ENCODE data around the gene ALPI. TPM values are rescaled to one million over a fixed set of nuclear protein-coding genes. Genes with fewer than 3 reads are reported as not detected.
"Not testable (repeated sequence)": the region's sequence is repeated elsewhere in the genome, so short reads cannot be mapped to it uniquely, and the experiment has no call there.

The ALPI gene
- total RNA-seq, 1 experiment from 2014 or later, result 5.3 TPM

GRCh38 chr2:232440220-232441018 lies 15.5 kb upstream of the ALPI start:
- H3K27me3 Mint-ChIP-seq (ENCODE audit: insufficient read depth, unreplicated experiment); H3K4me1 Mint-ChIP-seq (ENCODE audit: low read depth, unreplicated experiment); H3K9me3 ChIP-seq; BruUV-seq (replicated peaks); H3K27me3 ChIP-seq (replicated peaks; ENCODE audit: control insufficient read depth, insufficient read depth, low read length); H3K4me3 ChIP-seq (ENCODE audit: low read depth, low read length); H3K27ac Mint-ChIP-seq (ENCODE audit: unreplicated experiment); H3K4me1 ChIP-seq; H3K36me3 Mint-ChIP-seq (ENCODE audit: insufficient read depth, unreplicated experiment); H3K36me3 ChIP-seq (ENCODE audit: control insufficient read depth, insufficient read depth, low read length); H3K4me3 Mint-ChIP-seq (ENCODE audit: unreplicated experiment); H3K9me3 Mint-ChIP-seq (ENCODE audit: unreplicated experiment); POLR2A ChIA-PET: not testable (repeated sequence)
- intact Hi-C loops (cut with micrococcal nuclease; ENCODE audit: unreplicated experiment), result loop anchor here (1.0 to 5.0 kb wide), 4 partner anchors 55 to 588 kb away; partner anchors contain the start of gene PRSS56
- DNase-seq, result peak; percentile 81 to 89
- CTCF ChIA-PET, result interaction anchor here (1.3 to 1.5 kb wide), 2 partner anchors 54 to 105 kb away, joined by 4 to 7 read pairs; no protein-coding TSS in a partner anchor
- TF ChIP-seq CTCF (IDR thresholded peaks at IDR 0.05; ENCODE audit: insufficient read depth in 1 of 2, low read depth in 1 of 2, low read length in 1 of 2, severe bottlenecking in 1 of 2, unreplicated experiment in 1 of 2), result peak; percentile 82 to 87

GRCh38 chr2:232441147-232441651 lies 14.8 kb upstream of the ALPI start:
- intact Hi-C loops (cut with micrococcal nuclease; ENCODE audit: unreplicated experiment), result loop anchor here (5.0 kb wide), 2 partner anchors 81 to 589 kb away; partner anchors contain the start of gene PRSS56
- H3K9me3 ChIP-seq, result no peaks in the 10 kb centered on the region
- Mint-ChIP-seq H3K4me1 (ENCODE audit: low read depth, unreplicated experiment) (no peaks in the 10 kb centered on the region), H3K27me3 (ENCODE audit: insufficient read depth, unreplicated experiment) (no peaks in the 10 kb centered on the region), H3K4me3 (ENCODE audit: unreplicated experiment) (no peak overlapping the region), H3K27ac (ENCODE audit: unreplicated experiment) (no peak overlapping the region), H3K9me3 (ENCODE audit: unreplicated experiment) (no peaks in the 10 kb centered on the region), H3K36me3 (ENCODE audit: insufficient read depth, unreplicated experiment) (no peaks in the 10 kb centered on the region)
- DNase-seq, result peak in 1 of 2 experiments; percentile 19
- ChIA-PET CTCF (no interaction called here), POLR2A (no interaction called here)
- no peak for TF ChIP-seq CTCF (IDR thresholded peaks at IDR 0.05; ENCODE audit: insufficient read depth in 1 of 2, low read depth in 1 of 2, low read length in 1 of 2, severe bottlenecking in 1 of 2, unreplicated experiment in 1 of 2)
- H3K27me3 ChIP-seq (replicated peaks; ENCODE audit: control insufficient read depth, insufficient read depth, low read length), result no peaks in the 10 kb centered on the region
- no TSS peak for BruUV-seq (replicated peaks)
- H3K4me1 ChIP-seq, result 0 out of 2 replicates have a peak, but pooled peaks cover 4% of the 10 kb centered on the region
- H3K4me3 ChIP-seq (ENCODE audit: low read depth, low read length), result no peak overlapping the region
- H3K36me3 ChIP-seq (ENCODE audit: control insufficient read depth, insufficient read depth, low read length), result no peaks in the 10 kb centered on the region

GRCh38 chr2:232441922-232442321 lies 14.0 kb upstream of the ALPI start:
- H3K36me3 Mint-ChIP-seq (ENCODE audit: insufficient read depth, unreplicated experiment); BruUV-seq (replicated peaks); H3K4me1 Mint-ChIP-seq (ENCODE audit: low read depth, unreplicated experiment); H3K9me3 Mint-ChIP-seq (ENCODE audit: unreplicated experiment); H3K4me3 ChIP-seq (ENCODE audit: low read depth, low read length); H3K4me1 ChIP-seq; H3K9me3 ChIP-seq; H3K27ac Mint-ChIP-seq (ENCODE audit: unreplicated experiment); DNase-seq; H3K36me3 ChIP-seq (ENCODE audit: control insufficient read depth, insufficient read depth, low read length); H3K4me3 Mint-ChIP-seq (ENCODE audit: unreplicated experiment); H3K27me3 Mint-ChIP-seq (ENCODE audit: insufficient read depth, unreplicated experiment); POLR2A ChIA-PET; H3K27me3 ChIP-seq (replicated peaks; ENCODE audit: control insufficient read depth, insufficient read depth, low read length); CTCF ChIA-PET: not testable (repeated sequence)
- intact Hi-C loops (cut with micrococcal nuclease; ENCODE audit: unreplicated experiment), result loop anchor here (5.0 kb wide), 2 partner anchors 80 to 590 kb away; partner anchors contain the start of gene PRSS56

GRCh38 chr2:232442431-232442830 lies 13.5 kb upstream of the ALPI start:
- H3K27ac Mint-ChIP-seq (ENCODE audit: unreplicated experiment); H3K4me1 ChIP-seq; CTCF ChIA-PET; H3K27me3 ChIP-seq (replicated peaks; ENCODE audit: control insufficient read depth, insufficient read depth, low read length); BruUV-seq (replicated peaks); H3K4me1 Mint-ChIP-seq (ENCODE audit: low read depth, unreplicated experiment); H3K9me3 ChIP-seq; H3K9me3 Mint-ChIP-seq (ENCODE audit: unreplicated experiment); H3K27me3 Mint-ChIP-seq (ENCODE audit: insufficient read depth, unreplicated experiment); DNase-seq; H3K36me3 ChIP-seq (ENCODE audit: control insufficient read depth, insufficient read depth, low read length); H3K36me3 Mint-ChIP-seq (ENCODE audit: insufficient read depth, unreplicated experiment); H3K4me3 ChIP-seq (ENCODE audit: low read depth, low read length); H3K4me3 Mint-ChIP-seq (ENCODE audit: unreplicated experiment); POLR2A ChIA-PET: not testable (repeated sequence)
- intact Hi-C loops (cut with micrococcal nuclease; ENCODE audit: unreplicated experiment), result loop anchor here (5.0 kb wide), 2 partner anchors 80 to 590 kb away; partner anchors contain the start of gene PRSS56

- intact Hi-C loops (cut with micrococcal nuclease; ENCODE audit: unreplicated experiment), result loop anchor here (5.0 kb wide), 2 partner anchors 79 to 591 kb away; partner anchors contain the start of gene PRSS56
- H3K27me3 Mint-ChIP-seq (ENCODE audit: insufficient read depth, unreplicated experiment), result not testable (repeated sequence)
Observed at GRCh38 chr2:232443047-232443446, 12.9 kb upstream of the ALPI start.

More at GRCh38 chr2:232443047-232443446, 12.9 kb upstream of the ALPI start:
- H3K4me1 ChIP-seq; POLR2A ChIA-PET; H3K4me1 Mint-ChIP-seq (ENCODE audit: low read depth, unreplicated experiment); H3K27ac Mint-ChIP-seq (ENCODE audit: unreplicated experiment); H3K9me3 ChIP-seq; H3K36me3 Mint-ChIP-seq (ENCODE audit: insufficient read depth, unreplicated experiment); H3K9me3 Mint-ChIP-seq (ENCODE audit: unreplicated experiment); CTCF ChIA-PET; H3K36me3 ChIP-seq (ENCODE audit: control insufficient read depth, insufficient read depth, low read length); BruUV-seq (replicated peaks); DNase-seq; H3K27me3 ChIP-seq (replicated peaks; ENCODE audit: control insufficient read depth, insufficient read depth, low read length); H3K4me3 ChIP-seq (ENCODE audit: low read depth, low read length); H3K4me3 Mint-ChIP-seq (ENCODE audit: unreplicated experiment): not testable (repeated sequence)
